ENCODE results near the gene CLCN7. TPM values are rescaled to one million over a fixed set of nuclear protein-coding genes. Genes with fewer than 3 reads are reported as not detected.

Gene CLCN7
- polyA plus RNA-seq, 1 of the 3 experiments (the other 2 are of a cell fraction) = 44.3 TPM

DNA sequence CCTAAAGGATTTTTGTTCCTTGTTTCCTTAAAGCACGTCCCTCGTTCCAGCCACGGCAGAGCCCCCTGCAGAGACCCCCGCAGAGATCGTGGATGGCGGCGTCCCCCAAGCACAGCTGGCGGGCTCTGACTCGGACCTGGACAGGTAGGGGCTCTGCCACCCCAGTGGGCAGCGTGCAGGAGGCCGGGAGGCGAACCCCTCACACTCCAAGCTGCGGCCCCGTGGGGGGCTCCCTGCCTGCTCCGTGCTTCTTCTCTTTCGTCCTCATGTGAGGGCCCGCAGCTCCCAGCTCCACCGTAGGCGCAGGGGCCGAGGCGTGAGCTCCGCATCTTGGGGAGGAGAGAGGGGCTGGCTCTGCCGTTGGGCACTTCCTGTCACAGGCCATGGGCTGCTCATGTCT is 26.8 kb upstream of the CLCN7 start:
- H2AFZ ChIP-seq (ENCODE audit: low read depth) = no peak overlapping the region
- H3K27me3 ChIP-seq (ENCODE audit: insufficient read depth) = no peaks in the 10 kb centered on the region
- no peaks in the 10 kb centered on the region for H3K4me1 ChIP-seq (ENCODE audit: control insufficient read depth in 1 of 2, insufficient read depth in 2 of 2, low read depth in 1 of 2, low read length in 1 of 2)
- no peak overlapping the region for H3K4me3 ChIP-seq (ENCODE audit: low read depth in 2 of 2, low read length in 1 of 2)
- WGBS (ENCODE audit: low lambda C conversion rate) = 93% methylated on average over 12 of the region's 23 CpGs
- H3K9ac ChIP-seq = no peak overlapping the region
- H3K4me2 ChIP-seq = no peak overlapping the region
- H3K27ac ChIP-seq (ENCODE audit: low read depth in 2 of 2, low read length in 1 of 2) = no peak overlapping the region
- ChIA-PET CTCF (no interaction called here), POLR2A (no interaction called here)
- H3K36me3 ChIP-seq (replicated peaks in 1 of 2; ENCODE audit: control insufficient read depth in 1 of 2, insufficient read depth in 2 of 2, low read length in 1 of 2) = peaks cover 0 to 48% of the 10 kb centered on the region in 2 experiments
- no peaks in the 10 kb centered on the region for H4K20me1 ChIP-seq (ENCODE audit: insufficient read depth)
- no peak for DNase-seq
- no peaks in the 10 kb centered on the region for H3F3A ChIP-seq (replicated peaks; ENCODE audit: insufficient read depth)
- no peaks in the 10 kb centered on the region for H3K9me3 ChIP-seq
- no peaks in the 10 kb centered on the region for H3K9me2 ChIP-seq
- TF ChIP-seq CHD2 (IDR thresholded peaks at IDR 0.05; ENCODE audit: low read length, partially characterized antibody) (no peak), FOXM1 (IDR thresholded peaks at IDR 0.05; ENCODE audit: low read depth) (no peak)
- no peaks in the 10 kb centered on the region for H3K79me2 ChIP-seq (ENCODE audit: insufficient read depth)

- no peaks in the 10 kb centered on the region for H3K9me3 ChIP-seq
- H3F3A ChIP-seq (replicated peaks; ENCODE audit: insufficient read depth) = no peaks in the 10 kb centered on the region
- H3K27me3 ChIP-seq (ENCODE audit: insufficient read depth) = no peaks in the 10 kb centered on the region
- peaks cover 0 to 56% of the 10 kb centered on the region in 2 experiments for H3K36me3 ChIP-seq (replicated peaks in 1 of 2; ENCODE audit: control insufficient read depth in 1 of 2, insufficient read depth in 2 of 2, low read length in 1 of 2)
- POLR2A ChIA-PET = no interaction called here
- DNase-seq = no peak
- CTCF ChIA-PET = interaction anchor here (0.6 kb wide), 1 partner anchor 42 kb away, joined by 3 read pairs; no protein-coding TSS in a partner anchor
- no peaks in the 10 kb centered on the region for H3K4me1 ChIP-seq (ENCODE audit: control insufficient read depth in 1 of 2, insufficient read depth in 2 of 2, low read depth in 1 of 2, low read length in 1 of 2)
- no peak overlapping the region for H3K27ac ChIP-seq (ENCODE audit: low read depth in 2 of 2, low read length in 1 of 2)
- no peak overlapping the region for H3K9ac ChIP-seq
- TF ChIP-seq PBX3 (IDR thresholded peaks at IDR 0.05) (no peak), CTCF (IDR thresholded peaks at IDR 0.05) (no peak), TCF12 (IDR thresholded peaks at IDR 0.05) (no peak), RAD21 (IDR thresholded peaks at IDR 0.05; ENCODE audit: low read length) (no peak)
- no peaks in the 10 kb centered on the region for H3K79me2 ChIP-seq (ENCODE audit: insufficient read depth)
- no peak overlapping the region for H2AFZ ChIP-seq (ENCODE audit: low read depth)
- H3K4me2 ChIP-seq = no peak overlapping the region
- 100% methylated on average over 3 of the region's 44 CpGs for WGBS (ENCODE audit: low lambda C conversion rate)
- H4K20me1 ChIP-seq (ENCODE audit: insufficient read depth) = no peaks in the 10 kb centered on the region
- H3K4me3 ChIP-seq (ENCODE audit: low read depth in 2 of 2, low read length in 1 of 2) = no peak overlapping the region
- H3K9me2 ChIP-seq = no peaks in the 10 kb centered on the region
Observed at GRCh38 chr16:1500465-1501150, 25.8 kb upstream of the CLCN7 start.

GRCh38 chr16:1499756-1500464 is 25.1 kb upstream of the CLCN7 start:
- no peaks in the 10 kb centered on the region for H3K9me3 ChIP-seq
- no peak overlapping the region for H3K27ac ChIP-seq (ENCODE audit: low read depth in 2 of 2, low read length in 1 of 2)
- TF ChIP-seq TCF12 (IDR thresholded peaks at IDR 0.05) = no peak
- TF ChIP-seq, protein P1, sequence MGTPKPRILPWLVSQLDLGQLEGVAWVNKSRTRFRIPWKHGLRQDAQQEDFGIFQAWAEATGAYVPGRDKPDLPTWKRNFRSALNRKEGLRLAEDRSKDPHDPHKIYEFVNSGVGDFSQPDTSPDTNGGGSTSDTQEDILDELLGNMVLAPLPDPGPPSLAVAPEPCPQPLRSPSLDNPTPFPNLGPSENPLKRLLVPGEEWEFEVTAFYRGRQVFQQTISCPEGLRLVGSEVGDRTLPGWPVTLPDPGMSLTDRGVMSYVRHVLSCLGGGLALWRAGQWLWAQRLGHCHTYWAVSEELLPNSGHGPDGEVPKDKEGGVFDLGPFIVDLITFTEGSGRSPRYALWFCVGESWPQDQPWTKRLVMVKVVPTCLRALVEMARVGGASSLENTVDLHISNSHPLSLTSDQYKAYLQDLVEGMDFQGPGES (IDR thresholded peaks at IDR 0.05; ENCODE audit: low read depth, low read length) = no peak
- TF ChIP-seq TEAD4 (IDR thresholded peaks at IDR 0.05; ENCODE audit: borderline replicate concordance, insufficient read depth) = no peak
- no peak for TF ChIP-seq SMC3 (IDR thresholded peaks at IDR 0.05; ENCODE audit: low read depth, low read length)
- TF ChIP-seq CHD2 (IDR thresholded peaks at IDR 0.05; ENCODE audit: low read length, partially characterized antibody) = no peak
- no peak for TF ChIP-seq RXRA (IDR thresholded peaks at IDR 0.05; ENCODE audit: borderline replicate concordance, low read depth)
- TF ChIP-seq ELF1 (IDR thresholded peaks at IDR 0.05) = no peak
- no peak for TF ChIP-seq POLR2AphosphoS5 (IDR thresholded peaks at IDR 0.05; ENCODE audit: low read depth, low read length)
- TF ChIP-seq USF1 (IDR thresholded peaks at IDR 0.05; ENCODE audit: borderline replicate concordance, low read depth) = no peak
- no peak for TF ChIP-seq JUND (IDR thresholded peaks at IDR 0.05)
- TF ChIP-seq RAD21 (IDR thresholded peaks at IDR 0.05; ENCODE audit: low read length) = no peak
- ChIA-PET POLR2A (no interaction called here), CTCF (no interaction called here)
- H2AFZ ChIP-seq (ENCODE audit: low read depth) = no peak overlapping the region
- H3K9ac ChIP-seq = no peak overlapping the region
- H3K4me1 ChIP-seq (ENCODE audit: control insufficient read depth in 1 of 2, insufficient read depth in 2 of 2, low read depth in 1 of 2, low read length in 1 of 2) = no peaks in the 10 kb centered on the region; a peak in 1 of 4 replicates
- 93% methylated on average over 12 of the region's 36 CpGs for WGBS (ENCODE audit: low lambda C conversion rate)
- H3K4me3 ChIP-seq (ENCODE audit: low read depth in 2 of 2, low read length in 1 of 2) = no peak overlapping the region
- DNase-seq = no peak
- no peaks in the 10 kb centered on the region for H3K9me2 ChIP-seq
- peaks cover under 1% of the 10 kb centered on the region; the same call in 1 of the 2 replicates for H3K79me2 ChIP-seq (ENCODE audit: insufficient read depth)
- no peaks in the 10 kb centered on the region for H4K20me1 ChIP-seq (ENCODE audit: insufficient read depth)
- H3F3A ChIP-seq (replicated peaks; ENCODE audit: insufficient read depth) = no peaks in the 10 kb centered on the region
- peaks cover 0 to 63% of the 10 kb centered on the region in 2 experiments for H3K36me3 ChIP-seq (replicated peaks in 1 of 2; ENCODE audit: control insufficient read depth in 1 of 2, insufficient read depth in 2 of 2, low read length in 1 of 2)
- H3K27me3 ChIP-seq (ENCODE audit: insufficient read depth) = no peaks in the 10 kb centered on the region
- no peak overlapping the region for H3K4me2 ChIP-seq

All from SK-N-SH (cell line).